Measurements from ENCODE around the gene MAPRE3.

- TF ChIP-seq CHD2 (IDR thresholded peaks at IDR 0.05; ENCODE audit: low read depth, low read length) (no peak), PHF21A (IDR thresholded peaks at IDR 0.05; ENCODE audit: borderline replicate concordance, low read depth) (no peak), MAFK (IDR thresholded peaks at IDR 0.05; ENCODE audit: low read length) (no peak), ZBTB2 (IDR thresholded peaks at IDR 0.05) (no peak), RBM22 (IDR thresholded peaks at IDR 0.05; ENCODE audit: low read depth, low read length, poor library complexity, severe bottlenecking) (no peak), MCM3 (IDR thresholded peaks at IDR 0.05) (no peak), POLR2A (conservative IDR thresholded peaks at IDR 0.05) (no peak), HDAC8 (tag; IDR thresholded peaks at IDR 0.05) (no peak), CTCF (IDR thresholded peaks at IDR 0.05 in 2 of 3, conservative IDR thresholded peaks at IDR 0.05 in 1 of 3; ENCODE audit: insufficient read depth in 2 of 3, low read depth in 1 of 3, low read length in 3 of 3) (no peak), POLR2AphosphoS2 (IDR thresholded peaks at IDR 0.05; ENCODE audit: low read length) (no peak), NR2C2 (CRISPR knock-in tag; IDR thresholded peaks at IDR 0.05) (no peak), NR2C2 (tag; IDR thresholded peaks at IDR 0.05) (no peak), ETV6 (IDR thresholded peaks at IDR 0.05; ENCODE audit: borderline replicate concordance in 1 of 2, low read depth in 2 of 2, low read length in 1 of 2) (no peak), ETV6 (CRISPR knock-in tag; IDR thresholded peaks at IDR 0.05; ENCODE audit: borderline replicate concordance) (no peak)
- TF ChIP-seq, protein P1, sequence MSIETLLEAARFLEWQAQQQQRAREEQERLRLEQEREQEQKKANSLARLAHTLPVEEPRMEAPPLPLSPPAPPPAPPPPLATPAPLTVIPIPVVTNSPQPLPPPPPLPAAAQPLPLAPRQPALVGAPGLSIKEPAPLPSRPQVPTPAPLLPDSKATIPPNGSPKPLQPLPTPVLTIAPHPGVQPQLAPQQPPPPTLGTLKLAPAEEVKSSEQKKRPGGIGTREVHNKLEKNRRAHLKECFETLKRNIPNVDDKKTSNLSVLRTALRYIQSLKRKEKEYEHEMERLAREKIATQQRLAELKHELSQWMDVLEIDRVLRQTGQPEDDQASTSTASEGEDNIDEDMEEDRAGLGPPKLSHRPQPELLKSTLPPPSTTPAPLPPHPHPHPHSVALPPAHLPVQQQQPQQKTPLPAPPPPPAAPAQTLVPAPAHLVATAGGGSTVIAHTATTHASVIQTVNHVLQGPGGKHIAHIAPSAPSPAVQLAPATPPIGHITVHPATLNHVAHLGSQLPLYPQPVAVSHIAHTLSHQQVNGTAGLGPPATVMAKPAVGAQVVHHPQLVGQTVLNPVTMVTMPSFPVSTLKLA (conservative IDR thresholded peaks at IDR 0.05), result no peak
These were observed 16.1 kb downstream of the MAPRE3 start for GRCh38 chr2:26986576-26986975.

All from K562 (cell line).